Smooth muscle cell of the umbilical artery (primary cell): ENCODE data around the gene SLC23A3. TPM values are rescaled to one million over a fixed set of nuclear protein-coding genes. Genes with fewer than 3 reads are reported as not detected.

ENCODE experiments used
- total RNA-seq: library from RNA; depleted of rRNA; stranded (reverse); fragments of >200 nt; gene quantifications from 2 replicates; pipeline ENCODE4 v1.2.3, GENCODE V29; 2014

SLC23A3 gene, protein sequence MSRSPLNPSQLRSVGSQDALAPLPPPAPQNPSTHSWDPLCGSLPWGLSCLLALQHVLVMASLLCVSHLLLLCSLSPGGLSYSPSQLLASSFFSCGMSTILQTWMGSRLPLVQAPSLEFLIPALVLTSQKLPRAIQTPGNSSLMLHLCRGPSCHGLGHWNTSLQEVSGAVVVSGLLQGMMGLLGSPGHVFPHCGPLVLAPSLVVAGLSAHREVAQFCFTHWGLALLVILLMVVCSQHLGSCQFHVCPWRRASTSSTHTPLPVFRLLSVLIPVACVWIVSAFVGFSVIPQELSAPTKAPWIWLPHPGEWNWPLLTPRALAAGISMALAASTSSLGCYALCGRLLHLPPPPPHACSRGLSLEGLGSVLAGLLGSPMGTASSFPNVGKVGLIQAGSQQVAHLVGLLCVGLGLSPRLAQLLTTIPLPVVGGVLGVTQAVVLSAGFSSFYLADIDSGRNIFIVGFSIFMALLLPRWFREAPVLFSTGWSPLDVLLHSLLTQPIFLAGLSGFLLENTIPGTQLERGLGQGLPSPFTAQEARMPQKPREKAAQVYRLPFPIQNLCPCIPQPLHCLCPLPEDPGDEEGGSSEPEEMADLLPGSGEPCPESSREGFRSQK
- total RNA-seq, result 0.89 and 2.8 TPM in 2 replicates

DNA sequence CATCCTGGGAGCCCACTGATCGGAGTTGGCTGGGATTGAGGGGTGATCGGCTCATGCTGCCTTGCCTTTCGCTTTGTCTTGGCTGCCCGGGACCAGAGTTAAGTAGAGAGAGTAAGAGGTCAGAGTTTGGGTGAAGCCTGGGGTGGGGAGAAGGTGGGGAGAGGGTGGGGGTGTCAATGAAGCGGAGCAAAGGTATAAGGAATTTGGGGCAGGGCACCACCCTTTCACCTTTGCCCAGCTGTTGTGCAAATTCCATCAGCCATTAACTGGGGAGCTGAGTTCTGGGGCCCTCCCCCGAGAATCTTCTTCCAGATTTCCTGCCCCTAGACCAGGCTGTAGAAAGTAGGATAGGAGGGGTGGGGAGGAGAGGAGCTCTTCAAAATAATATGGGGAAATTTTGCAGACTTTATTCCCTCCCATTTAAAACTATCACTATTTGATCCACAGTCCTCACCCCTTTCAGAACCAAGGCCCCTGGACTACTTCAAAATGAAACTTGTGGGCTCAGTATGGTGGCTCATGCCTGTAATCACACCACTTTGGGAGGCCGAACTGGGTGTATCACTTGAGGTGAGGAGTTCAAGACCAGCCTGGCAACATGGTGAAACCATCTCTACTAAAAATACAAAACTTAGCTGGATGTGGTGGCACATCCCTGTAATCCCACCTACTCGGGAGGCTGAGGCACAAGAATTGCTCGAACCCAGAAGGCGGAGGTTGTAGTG is at the start of gene SLC23A3:
TSS of gene SLC23A3 (minus strand) at position 100 of the 725 bp plus-strand sequence. CDS start at position 55, 45 bp downstream.

DNA sequence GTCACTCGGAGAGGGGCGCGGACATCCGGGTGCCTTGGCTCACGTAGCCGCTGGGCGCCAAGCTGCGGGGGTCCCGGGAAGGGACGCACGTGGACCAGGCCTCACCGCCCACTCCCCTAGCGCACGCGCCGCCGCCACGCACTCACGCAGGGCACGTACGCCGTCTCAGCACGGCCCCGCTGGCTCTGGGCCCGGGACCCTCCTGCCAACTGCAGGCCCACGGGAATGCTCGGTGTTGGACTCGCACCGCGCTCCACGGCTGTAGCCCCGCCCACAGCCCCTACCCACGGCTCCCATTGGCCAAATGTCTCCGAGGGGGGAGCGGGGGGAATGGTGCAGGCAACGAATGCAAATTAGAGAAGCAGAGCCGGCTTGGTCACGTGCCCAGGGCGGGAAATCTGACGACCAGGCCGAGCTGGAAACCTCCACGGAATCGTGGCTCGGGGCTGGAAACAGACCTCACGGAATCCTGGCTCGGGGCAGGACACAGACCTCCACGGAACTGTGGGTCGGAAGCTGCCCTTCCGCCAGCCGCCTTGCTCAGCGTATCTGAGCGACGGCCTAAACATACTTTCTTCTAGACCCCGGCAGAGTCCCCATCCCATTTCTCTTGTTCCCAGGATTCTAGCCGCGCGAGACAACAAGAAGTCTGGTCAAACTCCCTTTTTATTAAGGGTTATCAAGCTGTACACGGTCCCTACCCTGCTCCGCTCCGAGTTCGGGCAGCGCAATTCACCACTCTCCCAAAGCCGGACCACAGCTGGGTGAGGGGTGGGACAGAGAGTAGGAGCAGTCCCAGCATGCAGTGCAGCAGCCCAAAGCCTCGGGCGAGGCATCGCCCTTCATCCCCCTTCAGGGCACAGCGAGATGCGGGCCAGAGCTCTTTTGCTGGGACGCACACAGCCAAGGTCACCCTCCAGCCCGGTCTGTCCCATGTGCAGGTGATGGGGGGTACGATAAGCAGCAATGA is 49.2 kb upstream of the SLC23A3 start, which contains the start of gene ABCB6:
TSS of gene ABCB6 (minus strand) at position 227 of the 970 bp plus-strand sequence. CDS start 285 bp downstream, outside the sequence.

DNA sequence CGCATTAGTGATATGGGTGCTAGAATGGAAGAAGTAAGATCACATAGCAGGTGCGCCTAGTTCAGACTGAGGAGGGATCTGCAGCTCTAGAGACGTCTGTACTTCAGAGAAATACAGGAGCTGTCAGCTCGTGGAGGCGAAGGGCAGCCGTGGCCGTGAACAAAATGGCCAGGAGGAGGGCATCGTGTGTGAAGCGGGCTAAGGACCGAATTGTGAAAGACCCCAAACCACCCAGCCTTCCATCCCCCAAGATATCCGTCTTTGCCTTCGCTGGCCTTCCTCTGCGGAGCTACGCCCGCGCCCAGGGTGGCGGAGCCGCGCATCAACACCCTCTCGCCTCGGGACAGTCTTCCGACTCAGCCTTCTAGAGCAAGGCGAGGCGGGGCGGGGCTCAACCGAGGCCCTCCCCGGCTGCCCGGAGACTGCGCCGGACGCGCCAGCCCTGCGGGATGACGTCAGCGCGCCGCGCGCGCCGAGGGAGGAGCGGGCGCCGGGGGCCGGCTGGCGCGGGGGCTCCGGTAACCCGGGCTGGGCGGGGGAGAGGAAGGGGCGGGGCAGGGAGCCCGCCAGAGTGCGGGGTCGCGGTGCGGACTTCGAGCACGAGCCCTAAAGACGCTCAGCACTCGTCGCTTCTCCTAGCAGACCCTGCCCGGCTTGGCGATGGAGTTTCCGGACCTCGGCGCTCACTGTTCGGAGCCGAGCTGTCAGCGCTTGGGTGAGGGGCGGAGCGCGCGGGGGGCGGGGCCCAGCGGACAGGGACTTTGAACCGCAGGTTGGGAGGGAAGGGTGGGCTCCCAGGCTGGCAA is 36.7 kb upstream of the SLC23A3 start, which contains the start of gene ZFAND2B:
TSS of gene ZFAND2B (plus strand) at position 455 of the 806 bp plus-strand sequence. CDS start at position 661, 206 bp downstream.

DNA sequence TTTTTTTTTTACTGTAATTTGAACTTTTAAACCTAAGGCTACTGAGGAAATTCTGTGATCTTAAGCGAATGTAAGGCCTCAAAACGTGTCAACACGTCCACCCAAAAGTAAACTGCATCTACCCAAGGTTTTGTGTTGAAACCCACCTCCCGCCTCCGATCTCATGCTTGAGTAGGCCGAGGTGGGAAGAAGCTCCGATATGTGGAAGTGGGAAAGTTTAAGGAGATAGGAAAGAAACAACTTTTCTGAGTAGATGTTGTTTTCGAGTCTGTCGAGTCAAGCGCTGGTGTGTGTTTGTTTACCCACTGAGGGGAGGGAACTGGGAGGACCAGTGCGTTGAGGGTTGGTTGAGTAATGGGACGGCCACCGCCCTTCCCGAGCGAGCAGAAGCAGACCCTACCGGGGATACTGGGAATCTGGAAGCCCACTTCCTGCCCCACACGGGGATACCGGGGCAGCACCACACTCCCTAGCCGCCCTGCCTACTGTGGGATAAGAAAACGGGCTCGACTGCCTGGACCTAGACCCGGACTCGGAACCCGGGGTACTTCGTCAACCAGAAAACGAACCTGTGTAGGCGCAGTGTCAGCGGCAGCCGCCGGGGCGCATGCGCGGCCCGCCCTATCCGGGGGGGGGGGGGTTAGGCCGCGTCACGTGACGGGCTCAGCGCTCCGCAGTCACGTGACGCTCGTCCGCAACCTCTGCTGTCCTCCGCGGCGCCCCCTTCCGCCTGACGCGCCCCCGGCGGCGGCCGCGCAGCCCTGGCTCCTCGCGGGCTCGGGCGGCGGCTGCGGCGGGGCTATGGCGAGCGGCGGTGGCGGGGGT is 7.9 kb upstream of the SLC23A3 start, which contains the start of gene RETREG2:
TSS of gene RETREG2 (plus strand) at position 724 of the 825 bp plus-strand sequence. CDS start at position 802, 78 bp downstream.

DNA sequence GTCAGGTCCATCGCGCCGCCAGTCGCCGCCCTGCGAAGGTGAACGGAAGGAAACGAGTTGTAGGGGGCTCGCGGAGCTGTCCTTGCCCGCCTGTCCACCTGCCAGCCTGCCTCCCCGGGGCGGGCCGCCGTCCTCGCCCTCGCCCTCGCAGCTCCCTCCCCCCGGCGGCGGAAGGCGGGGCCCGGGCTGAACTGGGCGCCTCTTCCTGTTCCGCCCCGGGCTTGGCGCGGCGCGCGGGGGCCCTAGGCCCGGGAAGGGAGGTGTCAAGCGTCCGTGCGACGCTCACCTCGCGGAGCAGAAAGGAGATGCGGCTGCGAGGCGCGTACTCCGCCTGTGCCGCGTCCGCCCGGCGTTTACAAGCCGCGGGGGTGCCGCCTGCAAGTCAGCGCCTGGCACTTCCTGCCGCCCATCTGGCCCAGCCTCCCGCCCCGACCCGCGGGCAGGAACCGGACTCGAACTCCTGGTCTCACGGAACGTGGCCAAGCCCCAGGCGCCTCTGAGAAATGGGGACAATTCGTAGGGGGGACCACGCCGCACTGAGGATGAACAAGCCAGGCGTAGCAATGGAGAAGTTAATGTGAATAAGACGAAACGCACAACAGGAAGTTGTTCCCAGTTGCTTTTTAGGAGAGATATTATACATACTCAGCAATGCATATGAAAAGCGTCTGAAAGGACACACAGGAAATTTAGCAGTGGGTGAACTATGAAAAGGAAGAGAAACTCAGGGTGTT is 7.2 kb upstream of the SLC23A3 start, which contains the start of gene CNPPD1:
TSS of gene CNPPD1 (minus strand) at position 108 of the 734 bp plus-strand sequence. CDS start at position 11, 97 bp downstream.

DNA sequence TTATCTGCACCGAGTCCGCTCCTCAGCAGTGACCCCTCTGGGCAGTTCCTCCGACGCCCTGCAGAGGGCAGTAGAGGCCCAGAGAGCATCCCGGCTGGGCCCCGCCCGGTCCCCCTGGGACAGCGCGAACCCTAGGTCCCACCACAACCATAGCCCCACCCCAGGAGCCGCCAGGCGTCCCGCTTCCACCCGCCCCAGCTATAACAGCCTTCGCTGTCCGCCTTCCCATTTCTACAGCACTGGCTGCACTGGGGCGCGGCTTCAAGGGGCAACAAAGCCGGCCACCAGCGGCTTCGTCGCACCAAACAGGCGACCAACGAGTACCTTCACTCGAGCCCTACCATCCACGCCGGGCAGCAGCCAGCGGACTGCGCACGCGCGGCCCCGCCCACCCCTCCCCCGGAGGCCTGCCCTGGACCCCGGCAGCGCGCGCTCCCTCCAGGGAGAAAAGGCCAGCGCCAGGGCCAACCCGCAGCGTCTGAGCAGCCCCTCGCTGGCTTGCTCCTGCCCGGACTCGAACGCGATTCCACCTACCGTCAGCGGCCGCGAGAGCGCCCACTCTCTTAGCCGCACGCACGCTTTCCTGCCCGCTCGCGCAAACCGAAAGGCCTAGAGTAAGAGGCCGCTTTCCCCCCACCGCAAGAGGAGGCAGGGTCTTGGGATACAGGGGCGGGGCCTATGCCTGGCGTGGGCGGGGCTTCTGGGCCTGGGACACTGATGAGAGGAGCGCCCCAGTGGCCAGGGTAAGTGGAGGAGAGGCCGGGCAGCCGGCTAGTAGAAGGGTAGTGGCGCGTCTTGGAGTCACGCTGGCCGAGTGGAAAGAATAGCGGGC is 9.4 kb downstream of the SLC23A3 start, which contains the start of gene NHEJ1:
TSS of gene NHEJ1 (minus strand) at position 630 of the 832 bp plus-strand sequence. CDS start 2,453 bp downstream, outside the sequence.

Other genes with a start within 250 kb of the SLC23A3 start
- 0.05 TPM in 1 of 2 replicates, not detected in the other for gene CDK5R2, start 210.4 kb downstream of the SLC23A3 start, total RNA-seq
- gene FEV, start 184.8 kb downstream of the SLC23A3 start, total RNA-seq, result not detected in 2 replicates
- gene CRYBA2, start 176.6 kb downstream of the SLC23A3 start, total RNA-seq, result not detected in 2 replicates
- gene CFAP65, start 128.5 kb downstream of the SLC23A3 start, total RNA-seq, result not detected in 2 replicates
- not detected in 2 replicates for gene IHH, start 109.1 kb downstream of the SLC23A3 start, total RNA-seq
- 11.3 and 15.8 TPM in 2 replicates for gene NHEJ1, start 9.2 kb downstream of the SLC23A3 start, total RNA-seq
- 20.5 and 22.7 TPM in 2 replicates for gene CNPPD1, start 6.9 kb upstream of the SLC23A3 start, total RNA-seq
- 55.4 and 60.6 TPM in 2 replicates for gene RETREG2, start 8.2 kb upstream of the SLC23A3 start, total RNA-seq
- 11.0 and 16.0 TPM in 2 replicates for gene ZFAND2B, start 36.8 kb upstream of the SLC23A3 start, total RNA-seq
- gene ABCB6, start 48.9 kb upstream of the SLC23A3 start, total RNA-seq, result 28.1 and 52.0 TPM in 2 replicates
- gene ATG9A, start 59.6 kb upstream of the SLC23A3 start, total RNA-seq, result 31.8 and 40.6 TPM in 2 replicates
- 35.3 and 38.6 TPM in 2 replicates for gene ANKZF1, start 59.8 kb upstream of the SLC23A3 start, total RNA-seq
- gene GLB1L, start 75.4 kb upstream of the SLC23A3 start, total RNA-seq, result 10.0 and 13.7 TPM in 2 replicates
- gene STK16, start 75.5 kb upstream of the SLC23A3 start, total RNA-seq, result 37.2 and 42.2 TPM in 2 replicates
- gene TUBA4B, start 83.2 kb upstream of the SLC23A3 start, total RNA-seq, result not detected in 2 replicates
- 6.5 and 6.6 TPM in 2 replicates for gene TUBA4A, start 83.9 kb upstream of the SLC23A3 start, total RNA-seq
- gene DNAJB2, start 109.3 kb upstream of the SLC23A3 start, total RNA-seq, result 37.7 and 59.8 TPM in 2 replicates
- 66.2 and 67.6 TPM in 2 replicates for gene PTPRN, start 139.4 kb upstream of the SLC23A3 start, total RNA-seq
- not detected in 2 replicates for gene RESP18, start 162.7 kb upstream of the SLC23A3 start, total RNA-seq
- 52.6 and 57.3 TPM in 2 replicates for gene DNPEP, start 217.9 kb upstream of the SLC23A3 start, total RNA-seq
- 5.3 and 6.1 TPM in 2 replicates for gene DES, start 248.3 kb upstream of the SLC23A3 start, total RNA-seq